ENCODE data around the gene CFAP99. TPM values are rescaled to one million over a fixed set of nuclear protein-coding genes. Genes with fewer than 3 reads are reported as not detected.

Gene CFAP99
- total and polyA plus RNA-seq, 9 donors = 0.10 to 12.9 (median 1.4) TPM; not detected in 4

DNA sequence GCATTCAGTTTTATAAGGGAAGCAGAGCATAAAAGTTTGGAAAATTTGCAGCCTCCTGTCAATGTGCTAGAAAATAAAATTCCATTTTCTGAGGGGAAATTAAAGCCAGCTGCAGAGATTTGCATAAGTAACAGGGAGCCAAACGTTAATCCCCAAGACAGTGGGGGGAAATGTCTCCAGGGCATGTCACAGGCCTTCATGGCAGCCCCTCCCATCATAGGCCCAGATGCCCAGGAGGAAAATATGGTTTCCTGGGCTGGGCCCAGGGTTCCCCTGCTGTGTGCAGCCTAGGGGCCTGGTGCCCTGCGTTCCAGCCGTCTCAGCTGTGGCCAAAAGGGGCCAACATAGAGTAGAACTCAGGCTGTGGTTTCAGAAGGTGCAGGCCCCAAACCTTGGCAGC is 59.5 kb downstream of the CFAP99 start:
- 50 to 70% (median 68%) methylated on average over 3 of the region's 3 CpGs for WGBS, 3 donors
- DNase-seq = no peak
- Histone ChIP-seq H3K4me1 (ENCODE audit: insufficient read depth) (peaks cover 22% of the 10 kb centered on the region), H3K9me3 (no peaks in the 10 kb centered on the region), H3K4me3 (no peak overlapping the region), H3K27ac (no peak overlapping the region), H3K36me3 (no peaks in the 10 kb centered on the region), H3K27me3 (no peaks in the 10 kb centered on the region)
- intact Hi-C loops (cut with DNase I) = no loop called here
- TF ChIP-seq POLR2A (IDR thresholded peaks at IDR 0.05) (no peak), CTCF (IDR thresholded peaks at IDR 0.05) (no peak), EP300 (IDR thresholded peaks at IDR 0.05) (no peak)

DNA sequence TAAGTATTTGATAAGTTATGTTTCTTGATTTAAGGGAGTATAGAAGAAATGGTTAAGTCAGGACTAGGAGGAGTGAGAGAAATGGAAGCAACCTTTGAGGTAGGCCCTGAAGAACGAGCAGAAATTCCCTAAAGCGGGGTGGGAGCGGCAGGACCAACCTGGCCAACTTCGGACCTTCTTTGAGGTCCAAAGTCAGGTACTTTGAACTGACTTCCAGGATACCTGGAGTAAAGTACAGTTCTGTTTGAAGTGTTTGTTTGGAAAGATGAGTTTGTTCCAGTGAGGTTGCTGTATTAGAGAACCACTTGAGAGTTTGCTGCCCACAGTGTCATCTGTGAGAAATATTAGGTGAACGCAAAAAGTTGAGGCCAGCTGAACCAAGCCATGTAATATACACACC is 61.9 kb downstream of the CFAP99 start:
- Histone ChIP-seq H3K4me3 (no peak overlapping the region), H3K36me3 (no peaks in the 10 kb centered on the region), H3K27ac (no peak overlapping the region), H3K27me3 (no peaks in the 10 kb centered on the region), H3K9me3 (no peaks in the 10 kb centered on the region), H3K4me1 (ENCODE audit: insufficient read depth) (peaks cover 31% of the 10 kb centered on the region)
- intact Hi-C loops (cut with DNase I) = no loop called here
- 89 to 97% (median 90%) methylated on average over 5 of the region's 5 CpGs for WGBS, 3 donors
- no peak for DNase-seq
- TF ChIP-seq CTCF (IDR thresholded peaks at IDR 0.05) (no peak), POLR2A (IDR thresholded peaks at IDR 0.05) (no peak), EP300 (IDR thresholded peaks at IDR 0.05) (no peak)

DNA sequence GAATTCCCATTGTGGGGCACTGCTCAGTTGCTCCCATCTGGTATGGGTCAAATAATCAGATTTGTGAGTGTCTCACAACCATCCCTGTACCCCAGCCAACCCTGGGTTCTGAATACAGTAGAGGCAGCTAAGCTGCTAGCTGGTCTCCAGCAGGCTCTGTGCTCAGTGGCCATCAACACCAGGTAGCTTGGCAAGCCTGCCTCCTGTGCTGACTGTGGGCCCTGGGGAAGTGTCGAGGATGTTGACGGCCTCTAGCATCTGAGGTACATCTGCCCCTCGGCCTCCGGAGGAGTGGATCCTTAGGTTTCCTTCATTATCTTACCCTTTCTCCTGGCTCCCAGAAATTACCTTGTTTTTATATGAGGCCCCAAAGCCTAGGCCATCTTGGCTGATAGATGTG is 63.4 kb downstream of the CFAP99 start:
- no peak for TF ChIP-seq POLR2A (IDR thresholded peaks at IDR 0.05)
- TF ChIP-seq CTCF (IDR thresholded peaks at IDR 0.05) = no peak
- TF ChIP-seq EP300 (IDR thresholded peaks at IDR 0.05) = no peak
- H3K4me3 ChIP-seq = no peak overlapping the region
- no peaks in the 10 kb centered on the region for H3K36me3 ChIP-seq
- 51 to 65% (median 61%) methylated on average over 4 of the region's 4 CpGs for WGBS, 3 donors
- H3K9me3 ChIP-seq = no peaks in the 10 kb centered on the region
- intact Hi-C loops (cut with DNase I) = no loop called here
- H3K4me1 ChIP-seq (ENCODE audit: insufficient read depth) = peaks cover 30% of the 10 kb centered on the region
- no peak overlapping the region for H3K27ac ChIP-seq
- no peaks in the 10 kb centered on the region for H3K27me3 ChIP-seq
- no peak for DNase-seq

- peak in 4 of 5 donors; percentile 64 to 82 (median 74) for DNase-seq
- Histone ChIP-seq H3K27ac (no peak overlapping the region), H3K4me3 (no peak overlapping the region), H3K9me3 (no peaks in the 10 kb centered on the region), H3K4me1 (ENCODE audit: insufficient read depth) (peaks cover 30% of the 10 kb centered on the region), H3K36me3 (no peaks in the 10 kb centered on the region), H3K27me3 (no peaks in the 10 kb centered on the region)
- intact Hi-C loops (cut with DNase I) = no loop called here
- no peak for TF ChIP-seq EP300 (IDR thresholded peaks at IDR 0.05)
- no peak for TF ChIP-seq POLR2A (IDR thresholded peaks at IDR 0.05)
- no peak for TF ChIP-seq CTCF (IDR thresholded peaks at IDR 0.05)
- WGBS, 3 donors = 1 to 4% (median 3%) methylated on average over 3 of the region's 3 CpGs
Measured at GRCh38 chr4:2482693-2483092, 63.9 kb downstream of the CFAP99 start.
